Body of pancreas (tissue), 4 donors: ENCODE data around the gene IL16.

Source experiments
- POLR2A ChIP-seq, 3 donors: fragments of 450-650 bp; IDR thresholded peaks; one replicate each; pipeline ENCODE4 v1.6.1; 2016; ENCODE audit warnings: antibody characterized with exemption in 3 of 3, mild to moderate bottlenecking in 2 of 3
- TF ChIP-seq, protein P1 (sequence below), 7 experiments: fragments of 450-650 bp in 4 of 7; fragments of 200-600 bp in 3 of 7; sonication (generic) in 3 of 7; IDR thresholded peaks; one replicate each; pipeline ENCODE4 v1.5.1; 2016 to 2019; ENCODE audit warnings: antibody characterized with exemption in 7 of 7

DNA sequence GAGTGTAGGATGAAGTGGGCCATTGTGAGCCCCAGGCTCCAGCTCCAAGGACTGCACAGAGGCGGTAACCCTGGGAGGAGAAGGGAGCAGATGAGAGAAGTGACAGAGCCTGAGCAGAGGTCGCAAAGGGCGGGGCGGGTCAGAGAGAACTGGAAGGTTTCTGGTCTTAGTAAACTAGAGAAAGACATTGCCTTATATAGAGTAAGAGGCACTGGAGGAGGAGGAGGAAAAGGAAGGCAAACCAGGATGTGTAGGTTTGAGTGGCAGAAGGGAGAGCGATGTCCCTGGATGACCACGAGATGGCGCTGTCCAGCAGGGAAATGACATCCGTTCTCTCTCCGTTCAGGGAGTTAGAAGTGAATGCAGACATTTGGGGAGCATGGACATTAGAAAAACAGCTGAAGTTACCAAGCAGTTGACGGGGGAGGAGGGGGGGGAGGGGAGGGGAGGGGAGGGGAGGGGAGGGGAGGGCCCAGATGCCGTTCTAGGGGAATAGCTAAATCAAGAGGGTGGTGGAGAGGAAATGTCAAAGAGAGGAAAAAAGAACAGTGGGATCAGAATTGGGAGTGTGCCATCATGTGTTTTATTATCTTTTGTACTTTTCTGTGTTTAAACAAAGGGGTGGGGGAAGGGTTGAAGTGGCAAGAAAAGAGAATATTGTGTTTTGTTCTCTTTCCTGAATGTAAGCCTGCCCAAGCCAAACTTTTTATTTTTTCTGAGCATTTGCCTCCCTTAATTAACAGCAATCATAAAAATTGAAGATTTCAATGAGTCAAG, 78.4 kb downstream of the IL16 start:
- TF ChIP-seq, protein P1, sequence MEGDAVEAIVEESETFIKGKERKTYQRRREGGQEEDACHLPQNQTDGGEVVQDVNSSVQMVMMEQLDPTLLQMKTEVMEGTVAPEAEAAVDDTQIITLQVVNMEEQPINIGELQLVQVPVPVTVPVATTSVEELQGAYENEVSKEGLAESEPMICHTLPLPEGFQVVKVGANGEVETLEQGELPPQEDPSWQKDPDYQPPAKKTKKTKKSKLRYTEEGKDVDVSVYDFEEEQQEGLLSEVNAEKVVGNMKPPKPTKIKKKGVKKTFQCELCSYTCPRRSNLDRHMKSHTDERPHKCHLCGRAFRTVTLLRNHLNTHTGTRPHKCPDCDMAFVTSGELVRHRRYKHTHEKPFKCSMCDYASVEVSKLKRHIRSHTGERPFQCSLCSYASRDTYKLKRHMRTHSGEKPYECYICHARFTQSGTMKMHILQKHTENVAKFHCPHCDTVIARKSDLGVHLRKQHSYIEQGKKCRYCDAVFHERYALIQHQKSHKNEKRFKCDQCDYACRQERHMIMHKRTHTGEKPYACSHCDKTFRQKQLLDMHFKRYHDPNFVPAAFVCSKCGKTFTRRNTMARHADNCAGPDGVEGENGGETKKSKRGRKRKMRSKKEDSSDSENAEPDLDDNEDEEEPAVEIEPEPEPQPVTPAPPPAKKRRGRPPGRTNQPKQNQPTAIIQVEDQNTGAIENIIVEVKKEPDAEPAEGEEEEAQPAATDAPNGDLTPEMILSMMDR (IDR thresholded peaks at IDR 0.05) = peak; percentile 76 to 94 (median 92)
- no peak for TF ChIP-seq POLR2A (IDR thresholded peaks at IDR 0.05)
